Measurements from ENCODE around the gene MAML2.

DNA sequence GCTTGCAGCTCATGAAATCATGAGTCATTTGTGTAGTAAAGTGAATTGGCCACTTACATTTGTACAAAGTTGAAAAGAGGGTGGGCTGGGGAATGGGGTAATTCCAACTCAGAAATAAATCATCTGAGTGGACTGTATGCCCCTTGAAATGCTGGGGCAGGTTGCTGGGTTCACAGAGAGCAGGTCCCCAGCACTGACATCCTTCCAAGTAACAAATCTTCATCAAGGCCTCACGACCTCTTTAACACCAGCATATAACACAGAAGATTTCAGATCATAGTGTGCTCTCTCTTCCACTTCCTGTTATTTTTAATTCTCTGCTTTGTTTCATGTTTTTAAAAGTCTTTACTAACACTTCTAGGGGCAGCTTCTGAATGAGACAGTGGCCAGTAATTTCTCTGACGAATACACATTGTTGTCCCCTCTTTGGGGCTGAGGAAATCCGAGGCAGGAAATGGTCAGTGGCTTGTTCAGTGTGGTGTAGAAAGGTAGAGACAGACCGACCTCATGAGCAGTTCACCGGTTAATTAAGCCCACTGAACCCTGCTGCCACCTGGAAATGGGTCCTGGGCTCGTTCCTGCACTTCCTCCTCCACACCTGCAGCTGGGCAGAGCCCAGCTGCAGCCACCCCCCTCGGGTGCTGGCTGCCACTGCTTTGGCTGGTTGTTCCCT lies 127.7 kb downstream of the MAML2 start:
- TF ChIP-seq, protein P1, sequence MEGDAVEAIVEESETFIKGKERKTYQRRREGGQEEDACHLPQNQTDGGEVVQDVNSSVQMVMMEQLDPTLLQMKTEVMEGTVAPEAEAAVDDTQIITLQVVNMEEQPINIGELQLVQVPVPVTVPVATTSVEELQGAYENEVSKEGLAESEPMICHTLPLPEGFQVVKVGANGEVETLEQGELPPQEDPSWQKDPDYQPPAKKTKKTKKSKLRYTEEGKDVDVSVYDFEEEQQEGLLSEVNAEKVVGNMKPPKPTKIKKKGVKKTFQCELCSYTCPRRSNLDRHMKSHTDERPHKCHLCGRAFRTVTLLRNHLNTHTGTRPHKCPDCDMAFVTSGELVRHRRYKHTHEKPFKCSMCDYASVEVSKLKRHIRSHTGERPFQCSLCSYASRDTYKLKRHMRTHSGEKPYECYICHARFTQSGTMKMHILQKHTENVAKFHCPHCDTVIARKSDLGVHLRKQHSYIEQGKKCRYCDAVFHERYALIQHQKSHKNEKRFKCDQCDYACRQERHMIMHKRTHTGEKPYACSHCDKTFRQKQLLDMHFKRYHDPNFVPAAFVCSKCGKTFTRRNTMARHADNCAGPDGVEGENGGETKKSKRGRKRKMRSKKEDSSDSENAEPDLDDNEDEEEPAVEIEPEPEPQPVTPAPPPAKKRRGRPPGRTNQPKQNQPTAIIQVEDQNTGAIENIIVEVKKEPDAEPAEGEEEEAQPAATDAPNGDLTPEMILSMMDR (IDR thresholded peaks at IDR 0.05) = no peak
- TF ChIP-seq POLR2A (IDR thresholded peaks at IDR 0.05) = no peak
- TF ChIP-seq POLR2AphosphoS5 (IDR thresholded peaks at IDR 0.05) = no peak
- no peak for TF ChIP-seq EP300 (IDR thresholded peaks at IDR 0.05)

Data from stomach (tissue), 4 donors.